T-helper 17 cell (primary cell): ENCODE data around the gene GLS. TPM values are rescaled to one million over a fixed set of nuclear protein-coding genes. Genes with fewer than 3 reads are reported as not detected.

ENCODE experiments used
- ATAC-seq: fragments of 150-1000 bp; cut with Tn5 transposase; 2 replicates; pipeline ENCODE4 v1.10.0; 2021; ENCODE audit warnings: mild to moderate bottlenecking, moderate library complexity
- DNase-seq, 3 donors: peaks; one replicate each; pipeline versions ENCODE4 v3.0.0 to v3.0.0-alpha.2; 2020 to 2021
- H3K9me3 ChIP-seq: one replicate; pipeline ENCODE4 v1.7.0; 2013; ENCODE audit warnings: low read length, mild to moderate bottlenecking; ENCODE audit not compliant: control insufficient read depth, poor library complexity, severe bottlenecking
- H3K27ac Mint-ChIP-seq: one replicate; pipeline ENCODE4 v1.8.0; 2022; ENCODE audit warnings: mild to moderate bottlenecking, moderate library complexity, mixed read lengths
- H3K27me3 Mint-ChIP-seq: one replicate; pipeline ENCODE4 v1.8.0; 2022; ENCODE audit warnings: mixed read lengths
- H3K36me3 Mint-ChIP-seq: one replicate; pipeline ENCODE4 v1.8.0; 2022; ENCODE audit warnings: low read depth, mixed read lengths
- H3K4me1 Mint-ChIP-seq: one replicate; pipeline ENCODE4 v1.8.0; 2022; ENCODE audit warnings: mild to moderate bottlenecking, mixed read lengths
- H3K4me3 Mint-ChIP-seq: one replicate; pipeline ENCODE4 v1.8.0; 2022; ENCODE audit warnings: mild to moderate bottlenecking, moderate library complexity, mixed read lengths
- total RNA-seq, 4 donors: library from RNA in 2 of 4; stranded (reverse) in 2 of 4; gene quantifications; one replicate each; pipeline ENCODE4 v1.2.3 and lab custom pipeline; 2022 to 2026

The GLS gene
- total RNA-seq, 2 donors from 2014 or later = 264 to 292 TPM

GRCh38 chr2:191013932-191014652, 133.5 kb downstream of the GLS start, which contains the start of gene STAT1:
TSS of gene STAT1 (minus strand) at chr2:191014171. CDS start at chr2:191010003, 4,168 bp downstream.
- Mint-ChIP-seq H3K36me3 (peaks cover 2% of the 10 kb centered on the region), H3K4me3 (no peak within 1 kb of the TSS), H3K4me1 (peaks cover 29% of the 10 kb centered on the region), H3K27ac (no peak within 1 kb of the TSS), H3K27me3 (no peaks in the 10 kb centered on the region)
- ATAC-seq = peak; percentile 89
- peak; percentile 95 to 98 (median 95) for DNase-seq
- no peaks in the 10 kb centered on the region for H3K9me3 ChIP-seq

GRCh38 chr2:191014653-191015020, 134.0 kb downstream of the GLS start:
- H3K9me3 ChIP-seq = no peaks in the 10 kb centered on the region
- DNase-seq (no peak), ATAC-seq (peak; percentile 3)
- H3K4me3 Mint-ChIP-seq = no peak overlapping the region
- H3K4me1 Mint-ChIP-seq = peaks cover 29% of the 10 kb centered on the region
- peaks cover 2% of the 10 kb centered on the region for H3K36me3 Mint-ChIP-seq
- H3K27me3 Mint-ChIP-seq = no peaks in the 10 kb centered on the region
- no peak overlapping the region for H3K27ac Mint-ChIP-seq

Other genes starting within 250 kb of the GLS start
- 10 to 100 TPM; 22.0 to 29.0 TPM for gene NAB1, start 231.7 kb upstream of the GLS start, total RNA-seq
- 10 to 100 TPM; 80.7 to 86.4 TPM for gene STAT1, start 133.3 kb downstream of the GLS start, total RNA-seq